HCT116 (cell line): Measurements from ENCODE around the gene SLC35A1. TPM values are rescaled to one million over a fixed set of nuclear protein-coding genes. Genes with fewer than 3 reads are reported as not detected.

Experiments
- ATAC-seq: fragments of 200-7000 bp; cut with Tn5 transposase; 2 replicates; pipeline ENCODE4 v1.9.1; 2020; ENCODE audit warnings: mild to moderate bottlenecking, moderate library complexity
- BruUV-seq: library from RNA; stranded (reverse); fragments of 400-500 nt; replicated peaks from 2 replicates; lab custom pipeline; 2021; lab: Mats Ljungman, UMichigan
- CTCF ChIA-PET: fragments of 300-600 bp; sonication (Branson Sonifier 250); formaldehyde crosslinking; loops from one replicate; lab custom pipeline; 2021; ENCODE audit warnings: antibody characterized with exemption; lab: Charles Lee
- POLR2A ChIA-PET: fragments of 300-600, 350-600 bp; sonication (Branson Sonifier 250); formaldehyde crosslinking; loops from one replicate; lab custom pipeline; 2021; ENCODE audit warnings: antibody characterized with exemption; lab: Charles Lee
- RAD21 ChIA-PET, 2 experiments: fragments of 300-600 bp; sonication (Branson Sonifier 250); formaldehyde crosslinking; loops; one replicate each; lab custom pipeline; 2023; ENCODE audit warnings: low total read pairs in 2 of 2; ENCODE audit not compliant: uncharacterized antibody in 2 of 2, unreplicated experiment in 2 of 2, low non-redundant PET in 1 of 2; lab: Charles Lee
- DNase-seq: peaks from one replicate; pipeline ENCODE4 v3.0.0-alpha.2; 2010; ENCODE audit warnings: low read depth, low spot score
- H2AFZ ChIP-seq: fragments of 200-600 bp; shearing (Covaris generic), sonication (generic); 2 replicates; pipeline ENCODE4 v1.6.1; 2017; ENCODE audit warnings: low read depth, mixed run types, mixed read lengths, antibody characterized with exemption, low read length; ENCODE audit not compliant: poor library complexity, severe bottlenecking
- H3K27ac ChIP-seq: 2 replicates; pipeline ENCODE4 v1.5.1; 2012; ENCODE audit warnings: low read depth, low read length
- H3K27me3 ChIP-seq: fragments of 200-600 bp; sonication (generic); 2 replicates; pipeline ENCODE4 v1.6.1; 2016; ENCODE audit warnings: mixed run types, low read length, mixed read lengths; ENCODE audit not compliant: insufficient read depth
- H3K36me3 ChIP-seq, 2 experiments: fragments of 200-500 bp in 1 of 2; fragments of 200-600 bp in 1 of 2; sonication (Bioruptor generic) in 1 of 2; sonication (generic) in 1 of 2; 2 replicates each; pipeline versions ENCODE4 v1.5.1 to v1.6.1; 2014 to 2016; ENCODE audit warnings: low read length in 2 of 2, inconsistent platforms in 1 of 2, mixed read lengths in 1 of 2, mixed run types in 1 of 2; ENCODE audit not compliant: insufficient read depth in 2 of 2, control insufficient read depth in 1 of 2
- H3K4me1 ChIP-seq, 2 experiments: fragments of 200-600 bp in 1 of 2; sonication (generic) in 1 of 2; 2 replicates each; pipeline versions ENCODE4 v1.5.1 to v1.6.1; 2012 to 2017; ENCODE audit warnings: low read length in 2 of 2, inconsistent platforms in 1 of 2, mild to moderate bottlenecking in 1 of 2, mixed read lengths in 1 of 2, mixed run types in 1 of 2, moderate library complexity in 1 of 2; ENCODE audit not compliant: insufficient read depth in 2 of 2, control insufficient read depth in 1 of 2
- H3K4me2 ChIP-seq: fragments of 200-600 bp; sonication (generic); 2 replicates; pipeline ENCODE4 v1.6.1; 2017; ENCODE audit warnings: mixed run types, low read length, mixed read lengths
- H3K4me3 ChIP-seq, 2 experiments: fragments of 200-600 bp in 1 of 2; sonication (generic) in 1 of 2; replicated peaks in 1 of 2; 2 replicates each; pipeline ENCODE4 v1.5.1; 2011 to 2016; ENCODE audit warnings: low read length in 2 of 2, control low read depth in 1 of 2, low read depth in 1 of 2, mild to moderate bottlenecking in 1 of 2, mixed read lengths in 1 of 2, mixed run types in 1 of 2
- H3K79me2 ChIP-seq: fragments of 200-600 bp; sonication (generic); 2 replicates; pipeline ENCODE4 v1.6.1; 2017; ENCODE audit warnings: mild to moderate bottlenecking, mixed run types, low read length, moderate library complexity, mixed read lengths; ENCODE audit not compliant: insufficient read depth
- H3K9ac ChIP-seq: fragments of 200-600 bp; sonication (generic); 2 replicates; pipeline ENCODE4 v1.6.1; 2016; ENCODE audit warnings: low read length, mixed read lengths
- H3K9me2 ChIP-seq: fragments of 200-600 bp; sonication (generic), shearing (Covaris generic); 2 replicates; pipeline ENCODE4 v1.6.1; 2017; ENCODE audit warnings: mixed run types, mild to moderate bottlenecking, moderate library complexity; ENCODE audit not compliant: insufficient read depth
- H3K9me3 ChIP-seq, 2 experiments: fragments of 200-500 bp in 1 of 2; fragments of 200-600 bp in 1 of 2; sonication (Bioruptor generic) in 1 of 2; sonication (generic) in 1 of 2; 2 replicates each; pipeline ENCODE4 v1.6.1; 2014 to 2017; ENCODE audit warnings: low read length in 2 of 2, mixed read lengths in 2 of 2, inconsistent platforms in 1 of 2, low read depth in 1 of 2, mild to moderate bottlenecking in 1 of 2, mixed run types in 1 of 2, moderate library complexity in 1 of 2; ENCODE audit not compliant: control insufficient read depth in 1 of 2, insufficient read depth in 1 of 2
- H4K20me1 ChIP-seq: fragments of 200-600 bp; sonication (generic), shearing (Covaris generic); 2 replicates; pipeline ENCODE4 v1.6.1; 2017; ENCODE audit warnings: mixed run types, mild to moderate bottlenecking, moderate library complexity; ENCODE audit not compliant: insufficient read depth
- CBX3 ChIP-seq: IDR thresholded peaks from 2 replicates; pipeline ENCODE4 v1.6.1; 2012; ENCODE audit warnings: low read depth
- ELF1 ChIP-seq: IDR thresholded peaks from 2 replicates; pipeline ENCODE4 v1.6.1; 2012; ENCODE audit warnings: low read depth, borderline replicate concordance
- EZH2 ChIP-seq: fragments of 200-600 bp; sonication (generic); IDR thresholded peaks from 2 replicates; pipeline ENCODE4 v1.6.1; 2017; ENCODE audit warnings: antibody characterized with exemption, mixed run types
- FOSL1 ChIP-seq: IDR thresholded peaks from 2 replicates; pipeline ENCODE4 v1.6.1; 2012; ENCODE audit warnings: low read depth
- JUND ChIP-seq: IDR thresholded peaks from 2 replicates; pipeline ENCODE4 v1.6.1; 2012
- POLR2A ChIP-seq: IDR thresholded peaks from 2 replicates; pipeline ENCODE4 v1.7.0; 2011; ENCODE audit warnings: borderline replicate concordance; ENCODE audit not compliant: insufficient read depth, insufficient read length; ENCODE audit errors: extremely low read depth
- POLR2AphosphoS5 ChIP-seq: IDR thresholded peaks from 2 replicates; pipeline ENCODE4 v1.6.1; 2011; ENCODE audit warnings: mild to moderate bottlenecking, low read depth, low read length, moderate library complexity
- SP1 ChIP-seq: IDR thresholded peaks from 2 replicates; pipeline ENCODE4 v1.6.1; 2012; ENCODE audit warnings: low read depth
- SRF ChIP-seq: IDR thresholded peaks from 2 replicates; pipeline ENCODE4 v1.6.1; 2012; ENCODE audit warnings: low read depth
- TCF7L2 ChIP-seq: IDR thresholded peaks from 2 replicates; pipeline ENCODE4 v1.7.0; 2011; ENCODE audit warnings: borderline replicate concordance, inconsistent platforms; ENCODE audit not compliant: insufficient read depth, insufficient read length; ENCODE audit errors: extremely low read depth
- YY1 ChIP-seq: IDR thresholded peaks from 2 replicates; pipeline ENCODE4 v1.6.1; 2011; ENCODE audit warnings: low read length, low read depth, moderate library complexity, mild to moderate bottlenecking; ENCODE audit not compliant: insufficient replicate concordance; ENCODE audit errors: extremely low read depth
- ZNF274 ChIP-seq: fragments of 200-500 bp; sonication (Bioruptor generic); IDR thresholded peaks from 2 replicates; pipeline ENCODE4 v1.6.1; 2014; ENCODE audit warnings: mild to moderate bottlenecking, low read depth, low read length, inconsistent platforms
- intact Hi-C: fragments of 100-400 bp; cut with micrococcal nuclease; formaldehyde crosslinking; loops from 2 replicates; pipeline ENCODE4 v1.10.0; 2022
- total RNA-seq: library from RNA; stranded (reverse); gene quantifications from one replicate; pipeline ENCODE4 v1.2.1, GENCODE V29; 2021; ENCODE audit not compliant: unreplicated experiment
- TF ChIP-seq, protein P1 (sequence below): IDR thresholded peaks from 2 replicates; pipeline ENCODE4 v1.6.1; 2012; ENCODE audit warnings: low read depth
- TF ChIP-seq, protein P2 (sequence below): IDR thresholded peaks from 2 replicates; pipeline ENCODE4 v1.6.1; 2012

The SLC35A1 gene
- total RNA-seq, 1 experiment from 2014 or later, result 29.1 TPM

DNA sequence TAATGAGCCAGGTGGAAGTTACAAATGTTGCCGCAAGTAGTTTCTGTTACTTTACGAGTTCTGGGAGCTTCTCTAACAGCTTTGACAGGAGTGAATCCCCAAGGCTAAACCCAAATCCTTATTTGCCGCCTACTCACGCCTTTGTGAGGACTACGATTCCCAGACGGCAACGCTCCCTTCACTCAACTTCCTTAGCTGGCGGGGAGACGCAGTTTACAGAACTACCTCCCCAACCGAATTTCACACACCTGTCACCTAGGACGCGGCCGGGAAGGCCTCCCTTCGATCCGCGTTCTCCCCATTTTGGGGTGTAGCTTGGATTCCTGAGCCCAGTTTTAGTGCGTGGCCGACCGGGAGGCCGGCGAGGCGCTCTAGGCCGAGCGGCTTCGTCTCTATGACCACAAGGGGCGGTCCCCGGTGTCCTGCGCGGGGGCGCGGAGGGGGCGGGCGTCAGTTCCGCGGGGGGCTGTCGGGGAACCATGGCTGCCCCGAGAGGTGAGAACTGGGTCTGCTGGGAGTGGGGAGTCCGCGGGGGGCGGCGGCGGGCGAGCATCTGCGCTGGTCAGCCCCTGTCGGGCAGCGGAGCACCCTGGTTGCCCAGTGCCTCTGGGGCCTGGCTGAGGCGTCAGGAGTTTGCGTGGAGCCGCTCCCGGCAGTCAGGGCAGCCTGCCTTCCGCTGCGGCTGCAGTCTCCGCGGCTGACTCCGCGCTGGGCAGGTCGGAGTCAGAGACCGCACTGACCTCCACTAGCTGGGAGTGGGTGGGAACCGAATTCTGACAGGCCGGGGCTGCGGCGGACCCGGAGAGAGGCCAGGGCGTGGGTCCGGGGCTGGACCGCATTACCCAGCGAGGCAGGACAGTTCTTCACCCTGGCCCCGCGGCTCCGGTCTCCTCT is at the start of gene SLC35A1 (continued):
- TF ChIP-seq, protein P1, sequence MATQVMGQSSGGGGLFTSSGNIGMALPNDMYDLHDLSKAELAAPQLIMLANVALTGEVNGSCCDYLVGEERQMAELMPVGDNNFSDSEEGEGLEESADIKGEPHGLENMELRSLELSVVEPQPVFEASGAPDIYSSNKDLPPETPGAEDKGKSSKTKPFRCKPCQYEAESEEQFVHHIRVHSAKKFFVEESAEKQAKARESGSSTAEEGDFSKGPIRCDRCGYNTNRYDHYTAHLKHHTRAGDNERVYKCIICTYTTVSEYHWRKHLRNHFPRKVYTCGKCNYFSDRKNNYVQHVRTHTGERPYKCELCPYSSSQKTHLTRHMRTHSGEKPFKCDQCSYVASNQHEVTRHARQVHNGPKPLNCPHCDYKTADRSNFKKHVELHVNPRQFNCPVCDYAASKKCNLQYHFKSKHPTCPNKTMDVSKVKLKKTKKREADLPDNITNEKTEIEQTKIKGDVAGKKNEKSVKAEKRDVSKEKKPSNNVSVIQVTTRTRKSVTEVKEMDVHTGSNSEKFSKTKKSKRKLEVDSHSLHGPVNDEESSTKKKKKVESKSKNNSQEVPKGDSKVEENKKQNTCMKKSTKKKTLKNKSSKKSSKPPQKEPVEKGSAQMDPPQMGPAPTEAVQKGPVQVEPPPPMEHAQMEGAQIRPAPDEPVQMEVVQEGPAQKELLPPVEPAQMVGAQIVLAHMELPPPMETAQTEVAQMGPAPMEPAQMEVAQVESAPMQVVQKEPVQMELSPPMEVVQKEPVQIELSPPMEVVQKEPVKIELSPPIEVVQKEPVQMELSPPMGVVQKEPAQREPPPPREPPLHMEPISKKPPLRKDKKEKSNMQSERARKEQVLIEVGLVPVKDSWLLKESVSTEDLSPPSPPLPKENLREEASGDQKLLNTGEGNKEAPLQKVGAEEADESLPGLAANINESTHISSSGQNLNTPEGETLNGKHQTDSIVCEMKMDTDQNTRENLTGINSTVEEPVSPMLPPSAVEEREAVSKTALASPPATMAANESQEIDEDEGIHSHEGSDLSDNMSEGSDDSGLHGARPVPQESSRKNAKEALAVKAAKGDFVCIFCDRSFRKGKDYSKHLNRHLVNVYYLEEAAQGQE, result no peak

DNA sequence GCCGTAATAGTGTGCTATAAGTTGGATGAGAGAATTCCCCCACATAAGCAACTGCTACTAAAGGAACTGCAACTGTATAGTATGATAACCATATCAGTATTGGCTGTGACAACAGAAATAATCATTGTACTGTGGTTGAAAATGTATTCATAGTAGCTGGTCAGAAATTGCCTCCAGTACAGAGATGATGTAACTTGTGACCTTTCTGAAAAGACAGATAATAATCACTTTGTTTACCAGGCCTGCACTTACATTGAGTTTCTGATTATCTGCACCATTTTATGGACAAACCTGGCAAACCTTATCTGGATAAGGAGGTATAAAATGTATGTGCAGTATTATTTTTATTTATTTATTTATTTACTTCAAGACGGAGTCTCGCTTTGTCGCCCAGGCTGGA is 46.0 kb upstream of the SLC35A1 start:
- no peak for TF ChIP-seq YY1
- TF ChIP-seq TCF7L2, result no peak
- no peak for TF ChIP-seq POLR2AphosphoS5
- TF ChIP-seq SP1, result no peak
- no peak for TF ChIP-seq ZNF274
- TF ChIP-seq SRF, result no peak
- no peak for TF ChIP-seq JUND
- TF ChIP-seq, protein P2, sequence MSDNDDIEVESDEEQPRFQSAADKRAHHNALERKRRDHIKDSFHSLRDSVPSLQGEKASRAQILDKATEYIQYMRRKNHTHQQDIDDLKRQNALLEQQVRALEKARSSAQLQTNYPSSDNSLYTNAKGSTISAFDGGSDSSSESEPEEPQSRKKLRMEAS, result no peak
- no peak for TF ChIP-seq CBX3
- no peak for TF ChIP-seq FOSL1
- no peak for TF ChIP-seq POLR2A
- no peak for TF ChIP-seq ELF1
- TF ChIP-seq EZH2, result no peak

More for the DNA sequence above, 46.0 kb upstream of the SLC35A1 start:
- intact Hi-C loops, result no loop called here
- no peaks in the 10 kb centered on the region for H3K9me2 ChIP-seq
- ATAC-seq (no peak), DNase-seq (no peak)
- H3K79me2 ChIP-seq, result no peaks in the 10 kb centered on the region
- ChIA-PET CTCF (no interaction called here), POLR2A (no interaction called here), RAD21 (interaction anchor here in 1 of 2 experiments (0.6 kb wide), 1 partner anchor 1616 kb away, joined by 3 read pairs; no protein-coding TSS in a partner anchor)
- H3K27me3 ChIP-seq, result no peaks in the 10 kb centered on the region
- no peak overlapping the region for H2AFZ ChIP-seq
- H3K27ac ChIP-seq, result no peak overlapping the region
- no peaks in the 10 kb centered on the region for H3K9me3 ChIP-seq
- H3K4me2 ChIP-seq, result no peak overlapping the region
- no TSS peak for BruUV-seq
- no peaks in the 10 kb centered on the region for H3K4me1 ChIP-seq
- no peak overlapping the region for H3K9ac ChIP-seq
- H3K36me3 ChIP-seq, result no peaks in the 10 kb centered on the region
- no peak overlapping the region for H3K4me3 ChIP-seq
- H4K20me1 ChIP-seq, result no peaks in the 10 kb centered on the region
